Measurements from ENCODE around the gene QKI. TPM values are rescaled to one million over a fixed set of nuclear protein-coding genes. Genes with fewer than 3 reads are reported as not detected.

The QKI gene
- total RNA-seq, 1 donor from 2014 or later = 267 TPM

DNA sequence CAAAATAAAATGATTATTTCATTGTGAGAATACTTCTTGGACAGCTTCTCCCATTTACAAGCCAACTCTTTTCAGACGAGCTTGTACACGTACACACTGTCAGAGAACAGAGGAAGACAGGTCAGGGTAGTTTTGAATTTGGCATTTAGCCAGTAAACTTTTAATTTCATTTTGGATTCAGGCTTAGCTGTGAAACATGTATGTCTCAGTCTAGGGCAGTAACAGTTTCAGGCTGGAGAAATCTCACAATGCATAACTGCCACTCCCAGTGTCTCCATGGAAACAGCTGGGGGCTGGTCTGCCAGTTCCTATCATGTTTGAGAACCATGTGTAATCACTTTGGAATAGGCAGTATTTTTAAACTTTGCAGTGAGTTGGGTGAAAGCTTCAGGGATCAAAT is 22.0 kb upstream of the QKI start:
- DNase-seq (ENCODE audit: low read depth, low spot score) = no peak
- Mint-ChIP-seq H3K9me3 (no peaks in the 10 kb centered on the region), H3K27ac (ENCODE audit: unreplicated experiment) (no peak overlapping the region), H3K36me3 (ENCODE audit: low read depth) (no peaks in the 10 kb centered on the region), H3K27me3 (ENCODE audit: low read depth) (peaks cover 2% of the 10 kb centered on the region), H3K4me1 (peaks cover 69% of the 10 kb centered on the region), H3K4me3 (peak overlapping the region; percentile 59)
- no peak for TF ChIP-seq CTCF (conservative IDR thresholded peaks at IDR 0.05)

DNA sequence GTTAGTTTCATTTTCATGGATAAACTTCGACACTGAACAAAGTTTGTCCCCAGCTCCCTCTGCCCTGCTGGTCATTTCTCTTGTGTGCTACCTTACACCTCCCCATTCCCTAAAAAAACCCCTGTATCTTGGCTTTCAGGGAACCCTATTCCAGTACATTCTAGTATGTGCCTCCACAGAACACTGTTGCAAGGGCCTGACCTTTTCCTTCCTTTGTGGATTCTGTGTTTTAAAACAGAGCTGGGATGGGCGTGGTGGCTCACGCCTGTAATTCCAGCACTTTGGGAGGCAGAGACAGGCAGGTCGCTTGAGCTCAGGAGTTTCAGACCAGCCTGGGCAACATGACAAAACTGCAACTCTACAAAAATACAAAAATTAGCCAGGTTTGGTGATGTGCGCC is 20.6 kb upstream of the QKI start:
- no peak overlapping the region for H3K27ac Mint-ChIP-seq (ENCODE audit: unreplicated experiment)
- H3K27me3 Mint-ChIP-seq (ENCODE audit: low read depth) = peaks cover 2% of the 10 kb centered on the region
- H3K4me3 Mint-ChIP-seq = no peak overlapping the region
- TF ChIP-seq CTCF (conservative IDR thresholded peaks at IDR 0.05) = no peak
- peaks cover 79% of the 10 kb centered on the region for H3K4me1 Mint-ChIP-seq
- H3K9me3 Mint-ChIP-seq = no peaks in the 10 kb centered on the region
- DNase-seq (ENCODE audit: low read depth, low spot score) = no peak
- H3K36me3 Mint-ChIP-seq (ENCODE audit: low read depth) = no peaks in the 10 kb centered on the region

GRCh38 chr6:163394659-163395058 is 19.9 kb upstream of the QKI start:
- no peaks in the 10 kb centered on the region for H3K36me3 Mint-ChIP-seq (ENCODE audit: low read depth)
- peaks cover 83% of the 10 kb centered on the region for H3K4me1 Mint-ChIP-seq
- no peak for TF ChIP-seq CTCF (conservative IDR thresholded peaks at IDR 0.05)
- no peak for DNase-seq (ENCODE audit: low read depth, low spot score)
- H3K27me3 Mint-ChIP-seq (ENCODE audit: low read depth) = peaks cover 2% of the 10 kb centered on the region
- H3K4me3 Mint-ChIP-seq = no peak overlapping the region
- H3K27ac Mint-ChIP-seq (ENCODE audit: unreplicated experiment) = no peak overlapping the region
- H3K9me3 Mint-ChIP-seq = no peaks in the 10 kb centered on the region

GRCh38 chr6:163395122-163395830 is 19.2 kb upstream of the QKI start:
- no peaks in the 10 kb centered on the region for H3K36me3 Mint-ChIP-seq (ENCODE audit: low read depth)
- H3K9me3 Mint-ChIP-seq = no peaks in the 10 kb centered on the region
- peak overlapping the region; percentile 31 for H3K4me3 Mint-ChIP-seq
- H3K27me3 Mint-ChIP-seq (ENCODE audit: low read depth) = peaks cover 2% of the 10 kb centered on the region
- peak overlapping the region; percentile 95 for H3K27ac Mint-ChIP-seq (ENCODE audit: unreplicated experiment)
- TF ChIP-seq CTCF (conservative IDR thresholded peaks at IDR 0.05) = no peak
- no peak for DNase-seq (ENCODE audit: low read depth, low spot score)
- peaks cover 87% of the 10 kb centered on the region for H3K4me1 Mint-ChIP-seq

- no peaks in the 10 kb centered on the region for H3K36me3 Mint-ChIP-seq (ENCODE audit: low read depth)
- H3K9me3 Mint-ChIP-seq = no peaks in the 10 kb centered on the region
- DNase-seq (ENCODE audit: low read depth, low spot score) = no peak
- peaks cover 88% of the 10 kb centered on the region for H3K4me1 Mint-ChIP-seq
- H3K4me3 Mint-ChIP-seq = peak overlapping the region; percentile 31
- H3K27ac Mint-ChIP-seq (ENCODE audit: unreplicated experiment) = peak overlapping the region; percentile 95
- H3K27me3 Mint-ChIP-seq (ENCODE audit: low read depth) = peaks cover 2% of the 10 kb centered on the region
- no peak for TF ChIP-seq CTCF (conservative IDR thresholded peaks at IDR 0.05)
Measured at GRCh38 chr6:163395831-163396185, 18.7 kb upstream of the QKI start.
